ENCODE results near the gene MKLN1. TPM values are rescaled to one million over a fixed set of nuclear protein-coding genes. Genes with fewer than 3 reads are reported as not detected.

Gene MKLN1
- total RNA-seq, 1 donor from 2014 or later = 66.0 TPM

DNA sequence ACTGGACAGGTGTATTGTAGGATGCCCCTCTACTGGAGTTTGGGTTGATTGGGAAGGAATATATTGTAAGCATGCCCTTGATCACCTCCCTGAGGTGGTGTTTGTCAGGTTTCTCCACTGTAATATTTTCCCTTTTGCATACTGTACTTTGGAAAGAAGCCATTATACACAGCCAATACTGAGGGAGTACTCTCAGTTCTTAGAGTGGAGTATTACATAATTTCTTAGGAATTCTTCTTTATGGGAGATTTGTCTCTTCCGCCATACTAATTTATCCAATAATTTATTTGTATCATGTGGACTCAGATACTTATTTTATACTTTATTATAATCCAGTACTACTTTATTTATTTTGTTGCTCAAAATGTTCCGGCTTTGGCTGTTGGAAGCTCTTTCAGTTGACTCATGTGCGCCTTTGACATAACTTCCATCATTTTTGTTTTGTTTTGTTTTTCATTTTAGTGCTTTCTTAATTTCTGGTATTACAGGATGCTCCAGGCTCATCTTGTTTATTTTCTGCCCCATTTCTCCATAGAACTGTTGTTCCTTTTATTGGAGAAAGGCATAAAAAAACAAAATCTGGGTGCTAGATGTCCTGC, 29.7 kb downstream of the MKLN1 start:
- no peak overlapping the region for H3K27ac ChIP-seq
- TF ChIP-seq, protein P1, sequence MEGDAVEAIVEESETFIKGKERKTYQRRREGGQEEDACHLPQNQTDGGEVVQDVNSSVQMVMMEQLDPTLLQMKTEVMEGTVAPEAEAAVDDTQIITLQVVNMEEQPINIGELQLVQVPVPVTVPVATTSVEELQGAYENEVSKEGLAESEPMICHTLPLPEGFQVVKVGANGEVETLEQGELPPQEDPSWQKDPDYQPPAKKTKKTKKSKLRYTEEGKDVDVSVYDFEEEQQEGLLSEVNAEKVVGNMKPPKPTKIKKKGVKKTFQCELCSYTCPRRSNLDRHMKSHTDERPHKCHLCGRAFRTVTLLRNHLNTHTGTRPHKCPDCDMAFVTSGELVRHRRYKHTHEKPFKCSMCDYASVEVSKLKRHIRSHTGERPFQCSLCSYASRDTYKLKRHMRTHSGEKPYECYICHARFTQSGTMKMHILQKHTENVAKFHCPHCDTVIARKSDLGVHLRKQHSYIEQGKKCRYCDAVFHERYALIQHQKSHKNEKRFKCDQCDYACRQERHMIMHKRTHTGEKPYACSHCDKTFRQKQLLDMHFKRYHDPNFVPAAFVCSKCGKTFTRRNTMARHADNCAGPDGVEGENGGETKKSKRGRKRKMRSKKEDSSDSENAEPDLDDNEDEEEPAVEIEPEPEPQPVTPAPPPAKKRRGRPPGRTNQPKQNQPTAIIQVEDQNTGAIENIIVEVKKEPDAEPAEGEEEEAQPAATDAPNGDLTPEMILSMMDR (IDR thresholded peaks at IDR 0.05) = no peak
- no peak overlapping the region for H3K4me3 ChIP-seq
- ATAC-seq = no peak
- H3K27me3 ChIP-seq = no peaks in the 10 kb centered on the region
- H3K36me3 ChIP-seq = no peaks in the 10 kb centered on the region
- no peak for DNase-seq
- no peaks in the 10 kb centered on the region for H3K9me3 ChIP-seq
- H3K4me1 ChIP-seq = peaks cover 54% of the 10 kb centered on the region
- intact Hi-C loops (cut with DNase I) = no loop called here

DNA sequence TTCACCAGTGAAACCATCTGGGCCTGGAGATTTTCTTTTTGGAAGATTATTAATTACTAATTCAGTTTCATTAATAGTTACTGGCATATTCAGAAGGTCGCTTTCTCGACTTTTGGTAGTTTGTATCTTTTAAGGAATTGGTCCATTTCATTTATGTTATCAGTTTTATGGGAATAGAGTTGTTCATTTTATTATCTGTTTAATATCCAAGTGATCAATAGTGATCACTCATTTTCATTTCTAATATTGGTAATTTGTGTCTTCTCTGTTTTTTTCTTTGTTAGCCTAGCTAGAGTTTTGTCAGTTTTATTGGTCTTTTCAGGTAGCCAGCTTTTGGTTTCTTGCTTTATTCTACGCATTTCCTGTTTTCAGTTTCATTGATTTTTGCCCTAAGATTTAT, 31.0 kb downstream of the MKLN1 start:
- intact Hi-C loops (cut with DNase I) = no loop called here
- no peaks in the 10 kb centered on the region for H3K36me3 ChIP-seq
- DNase-seq (no peak), ATAC-seq (no peak)
- H3K4me1 ChIP-seq = peaks cover 62% of the 10 kb centered on the region
- TF ChIP-seq, protein P1 (IDR thresholded peaks at IDR 0.05) = no peak
- H3K27me3 ChIP-seq = no peaks in the 10 kb centered on the region
- no peak overlapping the region for H3K4me3 ChIP-seq
- no peak overlapping the region for H3K27ac ChIP-seq
- no peaks in the 10 kb centered on the region for H3K9me3 ChIP-seq

DNA sequence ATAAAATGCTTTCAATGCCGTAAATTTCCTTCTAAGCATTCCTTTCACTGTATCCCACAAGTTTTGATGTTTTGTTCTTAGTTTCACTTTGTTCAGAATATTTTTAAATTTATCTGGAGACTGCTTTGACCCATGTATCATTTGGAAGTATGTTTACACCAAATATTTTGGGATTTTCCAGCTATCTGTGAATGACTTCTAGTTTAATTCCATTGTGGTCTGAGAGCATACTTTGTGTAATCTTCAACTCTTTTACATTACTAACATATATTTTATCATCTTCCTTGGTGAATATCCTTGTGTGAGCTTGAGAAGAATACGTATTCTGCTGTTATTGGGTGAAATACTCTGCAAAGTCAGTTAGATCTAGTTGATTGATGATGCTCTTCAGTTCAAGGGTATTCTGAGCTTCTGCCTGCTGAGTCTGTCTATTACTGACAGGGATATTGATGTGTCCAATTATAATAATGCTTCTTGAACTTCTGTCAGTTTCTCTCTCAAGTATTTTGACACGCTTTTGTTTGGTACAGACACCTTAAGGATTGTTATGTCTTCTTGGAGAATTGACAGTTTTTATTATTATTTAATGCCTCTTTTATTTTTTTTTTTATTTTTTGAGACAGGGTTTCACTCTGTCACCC, 31.6 kb downstream of the MKLN1 start:
- ATAC-seq = no peak
- no peak for DNase-seq
- no peaks in the 10 kb centered on the region for H3K36me3 ChIP-seq
- peaks cover 68% of the 10 kb centered on the region for H3K4me1 ChIP-seq
- TF ChIP-seq, protein P1 (IDR thresholded peaks at IDR 0.05) = no peak
- intact Hi-C loops (cut with DNase I) = no loop called here
- H3K27ac ChIP-seq = no peak overlapping the region
- no peak overlapping the region for H3K4me3 ChIP-seq
- no peaks in the 10 kb centered on the region for H3K9me3 ChIP-seq
- no peaks in the 10 kb centered on the region for H3K27me3 ChIP-seq

DNA sequence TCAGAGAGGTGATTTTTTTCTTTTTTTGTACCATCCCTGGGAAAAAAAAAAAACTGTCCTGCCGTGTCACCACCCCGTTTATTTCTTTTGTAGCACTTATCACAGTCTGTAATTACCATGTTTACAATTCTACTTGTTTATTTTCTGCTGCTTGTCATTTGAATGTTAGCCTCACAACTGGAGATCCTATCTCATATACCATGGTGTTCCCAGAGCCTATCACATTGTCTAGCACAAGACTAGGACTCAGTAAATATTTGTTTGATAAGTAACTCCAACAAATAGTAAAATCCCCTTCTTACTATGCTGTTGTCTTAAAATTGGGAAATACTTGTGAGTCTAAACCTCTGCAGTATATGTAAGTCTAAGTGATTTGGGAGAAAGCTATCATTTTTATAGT, 36.0 kb downstream of the MKLN1 start:
- no peaks in the 10 kb centered on the region for H3K27me3 ChIP-seq
- ATAC-seq = no peak
- H3K4me3 ChIP-seq = no peak overlapping the region
- peaks cover 39% of the 10 kb centered on the region for H3K4me1 ChIP-seq
- DNase-seq = no peak
- TF ChIP-seq, protein P1 (IDR thresholded peaks at IDR 0.05) = no peak
- no peaks in the 10 kb centered on the region for H3K36me3 ChIP-seq
- H3K27ac ChIP-seq = no peak overlapping the region
- H3K9me3 ChIP-seq = no peaks in the 10 kb centered on the region
- intact Hi-C loops (cut with DNase I) = no loop called here

DNA sequence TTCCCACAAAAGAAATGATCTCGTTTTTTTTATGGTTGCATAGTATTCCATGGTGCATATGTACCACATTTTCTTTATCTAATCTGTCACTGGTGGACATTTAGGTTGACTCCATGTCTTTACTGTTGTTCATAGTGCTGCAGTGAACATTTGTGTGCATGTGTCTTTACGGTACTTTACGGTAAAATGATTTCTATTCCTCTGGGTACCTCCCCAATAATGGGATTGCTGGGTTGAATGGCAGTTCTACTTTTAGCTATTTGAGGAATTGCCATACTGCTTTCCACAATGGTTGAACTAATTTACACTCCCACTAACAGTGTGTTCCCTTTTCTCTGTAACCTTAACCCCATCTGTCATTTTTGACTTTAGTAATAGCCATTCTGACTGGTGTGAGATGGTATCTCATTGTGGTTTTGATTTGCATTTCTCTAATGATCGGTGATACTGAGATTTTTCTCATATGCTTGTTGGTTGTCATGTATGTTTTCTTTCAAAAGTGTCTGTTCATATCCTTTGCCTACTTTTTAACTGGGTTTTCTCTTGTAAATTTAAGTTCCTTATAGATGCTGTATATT, 37.2 kb downstream of the MKLN1 start:
- Histone ChIP-seq H3K4me3 (no peak overlapping the region), H3K9me3 (no peaks in the 10 kb centered on the region), H3K27me3 (no peaks in the 10 kb centered on the region), H3K4me1 (peaks cover 31% of the 10 kb centered on the region), H3K27ac (no peak overlapping the region), H3K36me3 (no peaks in the 10 kb centered on the region)
- DNase-seq (no peak), ATAC-seq (no peak)
- intact Hi-C loops (cut with DNase I) = no loop called here
- TF ChIP-seq, protein P1 (IDR thresholded peaks at IDR 0.05) = no peak
